Adrenal gland (tissue), 12 donors: ENCODE data around the gene ADGRA1. TPM values are rescaled to one million over a fixed set of nuclear protein-coding genes. Genes with fewer than 3 reads are reported as not detected.

Source experiments
- DNase-seq, 7 donors: peaks; one replicate each; pipeline ENCODE4 v3.0.0-alpha.2; 2019 to 2020
- H3K27ac ChIP-seq, 5 donors: fragments of 200-600 bp; sonication (generic) in 4 of 5; 1 replicate in 3 of 5; 2 replicates in 2 of 5; pipeline versions ENCODE4 v1.5.1 to v1.8.0; 2016 to 2020; ENCODE audit warnings: mild to moderate bottlenecking in 1 of 5
- H3K27me3 ChIP-seq: fragments of 200-600 bp; 2 replicates; pipeline ENCODE4 v1.8.0; 2021
- H3K36me3 ChIP-seq, 2 donors: fragments of 200-600 bp; replicated peaks in 1 of 2; 1 replicate in 1 of 2; 2 replicates in 1 of 2; pipeline versions ENCODE4 v1.5.1 to v1.8.0; 2018 to 2022
- H3K4me1 ChIP-seq, 2 donors: fragments of 200-600 bp; replicated peaks in 1 of 2; 1 replicate in 1 of 2; 2 replicates in 1 of 2; pipeline versions ENCODE4 v1.5.1 to v1.8.0; 2018 to 2021
- H3K4me3 ChIP-seq, 4 donors: fragments of 200-600 bp; sonication (generic) in 3 of 4; one replicate each; pipeline ENCODE4 v1.5.1; 2016 to 2018
- H3K9me3 ChIP-seq, 3 donors: fragments of 200-600 bp; sonication (generic) in 1 of 3; replicated peaks in 1 of 3; 1 replicate in 2 of 3; 2 replicates in 1 of 3; pipeline versions ENCODE4 v1.5.1 to v1.8.0; 2016 to 2021
- CTCF ChIP-seq, 6 experiments: fragments of 450-650 bp in 4 of 6; fragments of 200-600 bp in 2 of 6; sonication (generic) in 1 of 6; IDR thresholded peaks; 1 replicate in 5 of 6; 2 replicates in 1 of 6; pipeline versions ENCODE4 v1.5.1 to v1.8.0; 2016 to 2021; ENCODE audit warnings: antibody characterized with exemption in 6 of 6, mild to moderate bottlenecking in 2 of 6, moderate library complexity in 1 of 6
- POLR2A ChIP-seq, 2 donors: fragments of 450-650 bp; IDR thresholded peaks; one replicate each; pipeline ENCODE4 v1.6.1; 2017; ENCODE audit warnings: antibody characterized with exemption in 2 of 2, mild to moderate bottlenecking in 2 of 2, moderate library complexity in 1 of 2
- WGBS, 4 donors: extraction: QIAGEN DNeasy Blood & Tissue Kit in 2 of 4; methylation state at CpG; one replicate each; pipeline versions ENCODE4 v1.1.5 to v1.1.7; 2013 to 2017; 5-methylcytosine and 5-hydroxymethylcytosine counted together
- intact Hi-C, 2 donors: fragments of 100-400 bp; cut with DNase I; formaldehyde crosslinking; loops; one replicate each; pipeline versions ENCODE4 v1.14.1 to v1.15.0; 2022 to 2023
- polyA plus RNA-seq, 3 donors: library from polyadenylated mRNA; stranded (reverse); fragments of 200-250 nt in 2 of 3; fragments of 350-450 nt in 1 of 3; fragmentation: Illumina TruSeq in 1 of 3; extraction: RNeasy Lipid Tissue Mini Kit (QIAGEN cat#74804) in 1 of 3; gene quantifications; one replicate each; pipeline ENCODE4 v1.2.3, GENCODE V29; 2013 to 2014
- total RNA-seq, 9 donors: library from RNA; depleted of rRNA in 4 of 9; stranded (reverse); fragments of >200 nt in 4 of 9; fragments of 120-200 nt in 1 of 9; fragmentation: NEBNext Ultra II Directional in 1 of 9; extraction: Animal tissue kit (Norgen Biotek cat#: 25700) in 1 of 9; gene quantifications; one replicate each; pipeline versions ENCODE4 v1.1.0 to v1.2.4, GENCODE V29; 2013 to 2023
- donor health status: healthy with polysubstance abuse.
- donor health status: Bipolar disorder and iron deficiency.
- donor health status: DM: yes; HTN: yes; CAD: no.
- donor health status: DM: no; HTN: no; CAD: no.
- donor health status: DM: no; HTN: no; CAD: no.
- donor health status: DM: yes; HTN: yes; CAD: no.

The ADGRA1 gene
- total and polyA plus RNA-seq, 12 donors: 0.06 to 8.2 (median 2.7) TPM; not detected in 2

DNA sequence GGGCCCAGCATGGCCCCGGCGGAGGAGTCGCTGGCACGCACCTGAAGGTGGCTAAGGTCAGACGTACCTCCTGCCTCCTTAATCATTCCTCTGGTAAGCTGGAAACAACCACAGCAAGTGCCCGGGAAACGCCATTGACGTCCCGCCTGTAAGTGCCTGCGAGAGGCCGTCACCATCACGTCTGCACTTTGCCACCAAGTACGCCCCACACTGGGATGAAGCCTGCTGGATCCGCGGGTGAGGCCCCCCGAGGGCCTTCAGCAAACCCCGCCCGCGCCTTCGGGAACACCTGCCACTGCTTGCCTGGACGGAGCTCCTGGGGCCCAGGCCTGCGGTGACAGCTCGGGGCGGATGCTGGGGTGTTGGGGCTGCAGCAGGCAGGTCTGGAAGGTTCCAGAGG is 12.5 kb downstream of the ADGRA1 start:
- Histone ChIP-seq H3K36me3 (no peaks in the 10 kb centered on the region), H3K27ac (peak overlapping the region in 1 of 5 donors; percentile 26), H3K4me3 (no peak overlapping the region), H3K27me3 (peaks cover 36% of the 10 kb centered on the region), H3K9me3 (no peaks in the 10 kb centered on the region), H3K4me1 (no peaks in the 10 kb centered on the region)
- intact Hi-C loops: no loop called here
- no peak for TF ChIP-seq CTCF (IDR thresholded peaks at IDR 0.05)
- no peak for TF ChIP-seq POLR2A (IDR thresholded peaks at IDR 0.05)
- DNase-seq: no peak
- WGBS, 4 donors: 84 to 93% (median 89%) methylated on average over 3 to 24 of the region's 24 CpGs

GRCh38 chr10:133100706-133101415 is 13.1 kb downstream of the ADGRA1 start:
- intact Hi-C loops: no loop called here
- no peaks in the 10 kb centered on the region for H3K36me3 ChIP-seq
- no peak overlapping the region for H3K4me3 ChIP-seq
- peaks cover 30% of the 10 kb centered on the region for H3K27me3 ChIP-seq
- TF ChIP-seq CTCF (IDR thresholded peaks at IDR 0.05): no peak
- no peak for TF ChIP-seq POLR2A (IDR thresholded peaks at IDR 0.05)
- peak overlapping the region in 1 of 5 donors; percentile 44 for H3K27ac ChIP-seq
- DNase-seq: peak in 3 of 7 donors; percentile 30 to 93 (median 41)
- WGBS, 4 donors: 18 to 47% (median 31%) methylated on average over 3 to 37 of the region's 37 CpGs
- H3K4me1 ChIP-seq: no peaks in the 10 kb centered on the region
- no peaks in the 10 kb centered on the region for H3K9me3 ChIP-seq

- TF ChIP-seq POLR2A (IDR thresholded peaks at IDR 0.05): no peak
- no peak for TF ChIP-seq CTCF (IDR thresholded peaks at IDR 0.05)
- Histone ChIP-seq H3K4me3 (no peak overlapping the region), H3K27me3 (peaks cover 30% of the 10 kb centered on the region), H3K27ac (peak overlapping the region in 1 of 5 donors; percentile 44), H3K4me1 (no peaks in the 10 kb centered on the region), H3K9me3 (no peaks in the 10 kb centered on the region), H3K36me3 (no peaks in the 10 kb centered on the region)
- DNase-seq: no peak
- intact Hi-C loops: no loop called here
- WGBS, 4 donors: 28 to 43% (median 39%) methylated on average over 1 to 16 of the region's 16 CpGs
Observed at GRCh38 chr10:133101416-133101810, 13.7 kb downstream of the ADGRA1 start.

DNA sequence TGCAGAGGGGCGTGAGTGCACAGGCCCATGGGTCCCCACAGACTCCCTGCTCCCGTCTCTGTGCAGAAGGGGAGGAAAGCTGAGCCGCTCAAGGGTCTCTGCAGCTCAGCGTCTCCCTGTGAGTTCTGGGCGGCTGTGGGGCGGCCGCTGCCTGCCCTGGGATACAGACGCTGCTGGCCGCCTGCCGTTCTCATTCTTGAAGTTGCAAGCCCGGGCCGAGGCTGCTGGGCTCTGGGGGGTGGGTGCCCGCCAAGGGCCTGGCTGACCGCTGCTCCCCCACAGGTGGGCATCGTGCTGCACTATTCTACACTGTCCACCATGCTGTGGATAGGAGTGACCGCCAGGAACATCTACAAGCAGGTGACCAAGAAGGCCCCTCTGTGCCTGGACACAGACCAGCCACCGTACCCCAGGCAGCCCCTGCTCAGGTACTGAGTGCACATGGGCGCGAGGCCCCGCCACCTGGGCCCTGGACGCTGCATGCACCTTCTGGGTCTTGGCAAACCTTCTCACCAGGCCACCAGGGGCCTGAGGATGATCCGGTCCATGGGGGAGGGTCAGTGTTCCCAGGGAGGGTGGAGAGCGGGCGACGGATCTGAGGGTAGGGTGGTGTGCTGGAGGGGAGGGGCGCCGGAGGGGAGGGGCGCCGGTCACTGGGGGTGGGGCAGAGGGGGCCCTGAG is 14.8 kb downstream of the ADGRA1 start:
- no peak for DNase-seq
- Histone ChIP-seq H3K4me1 (no peaks in the 10 kb centered on the region), H3K27ac (peak overlapping the region in 1 of 5 donors; percentile 68), H3K27me3 (peaks cover 30% of the 10 kb centered on the region), H3K4me3 (no peak overlapping the region), H3K9me3 (peaks cover 0 to 9% (median 0%) of the 10 kb centered on the region in 3 donors), H3K36me3 (no peaks in the 10 kb centered on the region)
- intact Hi-C loops: no loop called here
- WGBS, 4 donors: 53 to 75% (median 73%) methylated on average over 3 to 29 of the region's 29 CpGs
- TF ChIP-seq CTCF (IDR thresholded peaks at IDR 0.05): no peak
